Measurements from ENCODE around the gene DNAJC5. TPM values are rescaled to one million over a fixed set of nuclear protein-coding genes. Genes with fewer than 3 reads are reported as not detected.

Gene DNAJC5
- total RNA-seq, 1 experiment from 2014 or later = 59.5 TPM

- TF ChIP-seq SIN3A (IDR thresholded peaks at IDR 0.05; ENCODE audit: borderline replicate concordance, insufficient read depth, low read depth, low read length) = no peak
- TF ChIP-seq TCF7L2 (IDR thresholded peaks at IDR 0.05; ENCODE audit: low read depth, low read length) = no peak
- TF ChIP-seq CTCF (IDR thresholded peaks at IDR 0.05) = no peak
- TF ChIP-seq REST (IDR thresholded peaks at IDR 0.05; ENCODE audit: insufficient read depth in 1 of 2, low read depth in 2 of 2, low read length in 1 of 2) = no peak
- TF ChIP-seq POLR2AphosphoS5 (IDR thresholded peaks at IDR 0.05; ENCODE audit: low read depth, low read length) = no peak
- no peaks in the 10 kb centered on the region for H3K4me1 ChIP-seq (ENCODE audit: control insufficient read depth, insufficient read depth, low read length)
- intact Hi-C loops (cut with micrococcal nuclease; ENCODE audit: unreplicated experiment) = no loop called here
- in situ Hi-C loops (cut with HindIII; ENCODE audit: low pct_unique_long_range_greater_than_20kb, low sequenced_read_pairs) = no loop called here
- ATAC-seq (no peak), DNase-seq (ENCODE audit: low read depth, low spot score) (no peak)
- POLR2A ChIA-PET = no interaction called here
- no peak overlapping the region for H3K4me3 ChIP-seq (ENCODE audit: low read depth in 2 of 2, low read length in 2 of 2)
- no peaks in the 10 kb centered on the region for H3K9me3 ChIP-seq (ENCODE audit: control insufficient read depth, insufficient read depth, low read depth, low read length)
- H3K27ac ChIP-seq (ENCODE audit: low read length) = no peak overlapping the region
- H3K36me3 ChIP-seq (ENCODE audit: control insufficient read depth, insufficient read depth, low read length) = peaks cover 16% of the 10 kb centered on the region
- no TSS peak for BruUV-seq (replicated peaks)
- CTCF ChIA-PET = no interaction called here
- no peaks in the 10 kb centered on the region for H3K27me3 ChIP-seq (ENCODE audit: control insufficient read depth, insufficient read depth, low read length)
Measured at GRCh38 chr20:63886054-63886419, 8.9 kb upstream of the DNAJC5 start.

- in situ Hi-C loops (cut with HindIII; ENCODE audit: low pct_unique_long_range_greater_than_20kb, low sequenced_read_pairs) (no loop called here), intact Hi-C loops (cut with micrococcal nuclease; ENCODE audit: unreplicated experiment) (no loop called here)
- ATAC-seq (no peak), DNase-seq (ENCODE audit: low read depth, low spot score) (no peak)
- TF ChIP-seq CTCF (IDR thresholded peaks at IDR 0.05) (no peak), TCF7L2 (IDR thresholded peaks at IDR 0.05; ENCODE audit: low read depth, low read length) (no peak), SIN3A (IDR thresholded peaks at IDR 0.05; ENCODE audit: borderline replicate concordance, insufficient read depth, low read depth, low read length) (no peak), REST (IDR thresholded peaks at IDR 0.05; ENCODE audit: insufficient read depth in 1 of 2, low read depth in 2 of 2, low read length in 1 of 2) (no peak)
- Histone ChIP-seq H3K4me1 (ENCODE audit: control insufficient read depth, insufficient read depth, low read length) (no peaks in the 10 kb centered on the region), H3K9me3 (ENCODE audit: control insufficient read depth, insufficient read depth, low read depth, low read length) (no peaks in the 10 kb centered on the region), H3K27me3 (ENCODE audit: control insufficient read depth, insufficient read depth, low read length) (no peaks in the 10 kb centered on the region), H3K36me3 (ENCODE audit: control insufficient read depth, insufficient read depth, low read length) (peaks cover 16% of the 10 kb centered on the region), H3K27ac (ENCODE audit: low read length) (no peak overlapping the region), H3K4me3 (ENCODE audit: low read depth in 2 of 2, low read length in 2 of 2) (no peak overlapping the region)
- BruUV-seq (replicated peaks) = no TSS peak
- POLR2A ChIA-PET = no interaction called here
- CTCF ChIA-PET = no interaction called here
Measured at GRCh38 chr20:63886921-63887320, 8.0 kb upstream of the DNAJC5 start.

Measured in Panc1 (cell line).